Glomerular visceral epithelial cell (primary cell): ENCODE measurements around the gene N4BP2L1.
A peak's percentile ranks its signal among the peaks of the same experiment; 100 is the strongest.

Experiments
- DNase-seq: peaks from one replicate; pipeline ENCODE4 v3.0.0-alpha.2; 2016; ENCODE audit errors: extremely low spot score

The N4BP2L1 gene

GRCh38 chr13:32427852-32428580, at the start of gene N4BP2L1:
Gene N4BP2L1, minus strand, starts transcription at chr13:32428130. Its CDS starts 48 bp downstream, at chr13:32428082.
- DNase-seq, result peak; percentile 74

GRCh38 chr13:32476892-32477291, 49.0 kb upstream of the N4BP2L1 start:
- DNase-seq, result no peak

DNA sequence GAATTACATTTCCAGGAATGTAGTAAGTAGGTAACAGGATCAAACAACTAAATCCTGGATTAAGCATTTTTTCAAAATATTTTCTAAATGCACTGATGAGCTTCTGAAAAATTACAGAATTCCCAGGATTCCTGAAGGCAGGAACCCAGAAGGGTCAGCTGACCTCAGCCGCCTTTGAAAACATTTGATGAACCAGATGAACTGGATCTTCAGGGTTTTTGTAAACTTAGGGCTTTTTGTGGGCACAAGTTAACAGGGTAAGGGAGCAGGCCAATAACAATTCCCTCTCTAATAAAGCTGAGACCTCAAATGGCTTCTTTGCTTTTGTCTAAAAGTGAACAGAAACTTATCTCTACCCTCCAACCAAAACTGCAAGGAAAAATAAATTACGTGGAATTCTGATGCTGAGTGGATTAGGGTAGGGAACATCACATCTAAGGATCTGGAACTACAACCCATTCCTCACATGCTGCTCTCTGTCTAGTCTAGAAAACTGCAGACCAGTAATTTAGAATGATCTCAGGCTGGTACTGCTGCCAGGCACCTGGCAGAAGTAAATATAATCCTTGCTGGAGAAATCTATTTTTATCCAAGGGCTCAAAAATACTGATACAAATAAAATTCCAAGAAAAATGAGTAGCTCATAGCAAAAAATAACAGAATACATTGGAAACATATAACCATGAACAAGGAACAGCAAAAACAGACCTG, 48.2 kb upstream of the N4BP2L1 start:
- no peak for DNase-seq

GRCh38 chr13:32474999-32475792, 47.3 kb upstream of the N4BP2L1 start:
- no peak for DNase-seq

- no peak for DNase-seq
Measured at GRCh38 chr13:32473650-32474049, 45.7 kb upstream of the N4BP2L1 start.

- DNase-seq, result no peak
Measured at GRCh38 chr13:32472194-32472621, 44.3 kb upstream of the N4BP2L1 start.

DNA sequence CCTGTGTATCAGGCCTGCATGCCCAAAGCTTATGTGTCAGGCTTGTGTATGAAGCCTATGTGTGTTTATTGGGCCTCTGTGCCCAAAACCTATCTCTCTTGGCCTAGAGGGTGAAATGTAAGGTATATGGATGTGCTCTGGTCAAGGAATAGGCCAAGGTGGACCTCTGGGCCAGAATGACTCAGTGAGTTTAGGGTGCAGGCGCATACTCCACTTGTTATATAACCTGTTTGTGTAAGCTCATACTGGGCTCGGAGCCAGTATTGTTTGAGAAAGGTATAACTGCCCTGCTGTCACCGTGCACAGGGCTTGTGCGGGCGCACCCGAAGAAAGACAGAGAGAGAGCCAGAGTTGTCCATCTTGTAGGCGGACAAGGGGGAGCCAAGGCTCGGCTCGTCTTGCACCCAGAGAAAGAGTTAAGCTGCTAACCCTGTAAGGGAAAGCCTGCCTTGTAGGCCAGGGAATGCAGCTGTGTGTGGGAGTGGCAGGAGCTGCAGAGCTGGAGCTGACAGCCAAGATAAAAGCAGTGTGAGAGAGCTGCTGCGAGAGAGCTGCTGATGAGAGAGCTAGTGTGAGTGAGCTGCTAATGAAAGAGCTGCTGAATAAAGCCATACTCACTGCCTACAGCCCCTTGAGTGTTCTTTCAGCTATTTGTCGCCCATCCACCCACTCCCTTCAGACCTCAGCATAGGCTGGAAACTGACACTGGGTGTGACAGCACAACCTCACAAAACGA, 43.4 kb upstream of the N4BP2L1 start:
- no peak for DNase-seq

DNA sequence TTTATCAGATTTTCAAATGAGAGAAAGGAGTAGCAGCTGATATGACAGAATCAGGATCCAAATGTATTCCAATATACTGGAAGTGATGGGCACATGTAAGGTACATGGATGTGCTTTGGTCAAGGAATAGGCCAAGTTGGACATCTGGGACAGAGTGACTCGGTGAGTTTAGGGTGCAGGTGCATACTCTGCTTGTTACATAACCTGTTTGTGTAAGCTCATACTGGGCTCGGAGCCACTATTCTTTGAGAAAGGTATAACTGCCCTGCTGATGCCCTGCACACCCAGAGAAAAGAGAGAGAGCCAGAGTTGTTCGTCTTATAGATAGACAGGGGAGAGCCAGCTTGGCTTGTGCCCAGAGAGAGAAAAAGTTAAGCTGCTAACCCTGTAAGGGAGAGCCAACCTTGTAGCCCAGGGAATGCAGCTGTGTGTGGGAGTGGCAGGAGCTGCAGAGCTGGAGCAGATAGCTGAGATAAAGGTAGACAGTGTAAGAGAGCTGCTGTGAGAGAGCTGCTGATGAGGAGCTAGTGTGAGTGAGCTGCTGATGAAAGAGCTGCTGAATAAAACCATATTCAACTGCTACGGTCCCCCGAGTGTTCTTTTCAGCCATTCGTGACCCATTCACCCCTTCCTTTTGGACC, 40.7 kb upstream of the N4BP2L1 start:
- no peak for DNase-seq

- DNase-seq, result no peak
Measured at GRCh38 chr13:32456591-32456990, 28.7 kb upstream of the N4BP2L1 start.

GRCh38 chr13:32455594-32455903, 27.6 kb upstream of the N4BP2L1 start:
- DNase-seq, result no peak

DNA sequence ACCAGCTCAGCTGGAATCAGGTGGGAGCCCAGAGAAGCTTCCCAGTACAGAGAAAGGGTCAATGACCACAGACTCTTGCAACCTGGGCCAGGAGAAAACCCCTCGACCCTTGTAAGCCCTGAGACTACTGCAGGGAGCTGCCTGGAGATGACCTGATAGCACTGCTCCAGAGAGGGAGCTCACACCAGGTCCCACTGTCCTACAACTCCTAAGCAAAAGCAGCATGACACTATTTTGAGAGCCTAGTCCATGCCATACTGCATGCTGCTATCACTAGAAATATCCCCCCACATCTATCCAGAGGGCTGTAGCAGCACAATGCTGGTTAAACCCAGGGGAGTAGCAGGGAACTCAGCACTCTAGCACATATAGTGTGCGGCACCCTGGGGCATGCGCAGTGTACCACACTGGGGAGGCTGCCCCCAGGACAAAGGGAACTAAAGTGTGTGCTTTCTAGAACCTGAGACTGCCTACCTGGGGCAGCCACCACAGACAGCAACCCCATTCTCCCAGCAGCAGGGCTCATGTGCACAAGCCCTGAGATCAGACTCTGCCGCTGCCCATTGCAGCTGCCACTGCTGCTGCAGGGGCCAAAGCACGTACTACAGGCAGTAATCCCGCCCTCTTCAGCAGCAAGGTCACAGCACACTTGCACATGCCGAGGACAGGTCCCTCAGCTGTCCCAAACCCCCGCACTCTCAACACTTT, 27.1 kb upstream of the N4BP2L1 start:
- no peak for DNase-seq

DNA sequence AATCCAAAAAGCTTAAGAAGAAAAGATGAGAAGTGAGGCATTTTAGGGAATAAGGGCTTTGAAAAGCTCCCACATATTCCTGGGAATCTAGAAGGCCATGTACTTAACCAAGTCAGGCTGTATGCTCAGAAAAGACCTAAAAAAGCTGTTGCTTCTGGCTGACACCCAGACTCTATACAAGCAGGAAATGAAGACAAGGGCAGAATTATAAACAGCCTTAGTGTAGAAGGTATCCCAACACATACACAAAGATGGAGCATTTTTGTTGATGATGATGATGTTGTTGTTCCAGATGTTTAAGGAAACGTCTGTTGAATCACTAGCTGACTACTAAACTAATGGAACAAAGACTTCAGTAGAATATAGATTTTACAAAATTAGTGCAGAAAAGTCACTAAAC, 26.1 kb upstream of the N4BP2L1 start:
- no peak for DNase-seq

- DNase-seq, result no peak
Measured at GRCh38 chr13:32448972-32449371, 21.0 kb upstream of the N4BP2L1 start.

DNA sequence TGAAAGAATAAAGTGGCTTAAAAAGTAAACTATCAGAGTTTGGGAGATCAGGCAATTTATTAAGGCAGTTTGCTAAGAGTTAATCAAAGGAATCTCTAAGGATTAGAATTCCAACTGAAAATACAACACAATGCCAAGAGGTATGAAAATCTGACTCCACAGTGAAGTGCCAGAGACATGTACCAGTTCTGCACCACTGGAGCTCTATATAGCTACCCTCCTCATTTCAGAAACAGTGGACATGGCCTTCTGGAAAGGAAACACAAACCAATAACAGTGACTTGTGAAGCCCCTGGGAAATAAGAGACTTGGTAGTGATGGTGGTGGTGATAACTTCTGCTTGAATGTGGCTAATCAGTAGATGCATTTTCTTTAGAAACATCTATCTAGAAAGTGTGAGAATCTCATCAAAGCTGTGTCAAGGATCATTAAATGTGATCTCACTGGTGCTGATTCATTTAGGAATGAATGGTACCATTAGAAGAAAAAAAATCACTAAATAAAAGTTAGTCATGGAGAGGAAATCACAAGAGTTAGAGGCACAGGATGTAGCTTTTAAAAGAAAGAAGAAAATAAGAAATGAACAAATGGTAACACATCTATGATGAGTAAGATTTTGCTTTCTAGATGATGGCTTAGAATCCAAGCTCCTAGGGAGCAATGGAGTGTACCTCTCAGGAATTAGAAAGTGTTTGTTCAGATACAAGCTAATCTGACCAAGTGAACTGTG, 20.1 kb upstream of the N4BP2L1 start:
- no peak for DNase-seq

DNA sequence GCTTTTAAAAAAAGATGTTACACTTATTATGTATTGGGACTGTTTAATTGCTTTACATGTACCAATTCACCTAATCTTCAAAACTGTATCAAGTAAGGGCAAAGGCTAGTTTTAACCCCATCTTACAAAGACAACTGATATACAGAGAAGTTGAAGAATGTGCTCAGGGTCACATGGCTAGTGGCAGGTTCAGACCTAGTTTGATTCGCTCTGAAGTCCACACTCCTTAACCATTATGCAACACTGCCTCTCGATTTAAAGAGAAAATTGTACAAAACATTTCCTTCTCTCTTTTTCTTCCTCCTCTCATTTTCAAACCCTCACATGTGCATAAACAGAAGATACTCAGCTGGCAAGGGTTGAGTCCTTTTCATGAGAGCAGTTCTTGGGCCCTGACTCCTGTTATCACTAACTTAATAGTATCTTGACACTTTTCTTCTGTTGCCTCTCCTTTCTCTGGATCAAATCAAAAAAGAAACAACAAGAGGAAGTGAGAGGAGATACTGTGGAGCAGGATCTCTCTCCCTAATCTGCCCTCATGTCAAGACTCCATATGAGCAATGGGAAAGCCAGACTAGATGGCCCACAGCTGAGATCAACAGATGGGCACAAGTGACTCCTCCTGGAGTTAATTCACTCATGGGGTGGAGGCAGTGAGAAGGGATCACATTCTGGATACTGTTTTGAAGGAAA, 19.0 kb upstream of the N4BP2L1 start:
- DNase-seq, result no peak

GRCh38 chr13:32446220-32446619, 18.3 kb upstream of the N4BP2L1 start:
- no peak for DNase-seq

DNA sequence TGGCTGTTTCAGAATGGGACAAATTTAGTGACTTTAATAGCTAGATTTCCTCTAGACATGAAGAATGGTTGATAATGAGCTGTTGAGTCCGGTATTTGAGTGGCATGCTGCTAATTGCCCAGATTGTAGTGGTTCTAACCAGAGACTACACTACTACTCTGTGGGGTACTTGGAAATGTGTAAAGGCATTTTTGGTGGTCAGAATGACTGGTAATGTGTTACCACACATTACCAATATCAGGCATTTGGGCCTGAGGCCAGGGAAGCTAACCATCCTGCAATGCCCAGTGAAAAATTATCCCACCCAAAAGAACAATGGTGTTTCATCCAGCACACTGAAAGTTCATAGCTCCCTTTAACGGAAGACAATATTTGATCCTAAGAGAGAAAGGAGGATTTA, 17.5 kb upstream of the N4BP2L1 start:
- DNase-seq, result peak; percentile 39

- DNase-seq, result peak; percentile 22
Measured at GRCh38 chr13:32443111-32443510, 15.2 kb upstream of the N4BP2L1 start.

GRCh38 chr13:32438871-32439270, 10.9 kb upstream of the N4BP2L1 start:
- DNase-seq, result no peak

GRCh38 chr13:32432856-32433255, 4.9 kb upstream of the N4BP2L1 start:
- no peak for DNase-seq
